Measurements from ENCODE around the gene ZNF594. TPM values are rescaled to one million over a fixed set of nuclear protein-coding genes. Genes with fewer than 3 reads are reported as not detected.
"Not testable (repeated sequence)": the region's sequence is repeated elsewhere in the genome, so short reads cannot be mapped to it uniquely, and the experiment has no call there.

The ZNF594 gene
- total RNA-seq, 1 experiment from 2014 or later = 1.7 TPM

DNA sequence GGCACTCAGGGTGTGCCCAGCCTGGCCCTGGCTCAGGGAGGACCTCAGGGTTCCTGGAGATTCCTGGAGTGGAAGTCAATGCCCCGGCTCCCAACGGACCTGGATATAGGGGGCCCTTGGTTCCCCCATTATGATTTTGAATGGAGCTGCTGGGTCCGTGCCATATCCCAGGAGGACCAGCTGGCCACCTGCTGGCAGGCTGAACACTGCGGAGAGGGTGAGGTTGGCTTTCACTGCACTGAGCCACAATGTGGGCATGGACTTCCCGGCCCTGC lies 52.3 kb downstream of the ZNF594 start:
- Histone ChIP-seq H3K9me3 (ENCODE audit: low read length) (no peaks in the 10 kb centered on the region), H3K27ac (ENCODE audit: low read length) (no peak overlapping the region), H3K4me1 (ENCODE audit: insufficient read depth, low read length) (no peaks in the 10 kb centered on the region), H4K20me1 (ENCODE audit: low read length) (no peaks in the 10 kb centered on the region), H3K79me2 (ENCODE audit: low read length) (no peaks in the 10 kb centered on the region), H3K9me2 (replicated peaks; ENCODE audit: low read length) (no peaks in the 10 kb centered on the region), H3K27me3 (ENCODE audit: low read length) (no peaks in the 10 kb centered on the region), H3F3A (ENCODE audit: low read length, unreplicated experiment) (no peaks in the 10 kb centered on the region), H3K4me3 (ENCODE audit: low read length) (no peak overlapping the region), H3K4me2 (ENCODE audit: low read length) (no peak overlapping the region), H3K36me3 (ENCODE audit: low read depth, low read length) (no peaks in the 10 kb centered on the region), H2AFZ (ENCODE audit: low read length) (no peak overlapping the region), H3K9ac (ENCODE audit: low read length) (no peak overlapping the region)
- intact Hi-C loops (cut with micrococcal nuclease) = no loop called here
- POLR2A ChIA-PET (ENCODE audit: unreplicated experiment) = no interaction called here
- TF ChIP-seq, protein P1, sequence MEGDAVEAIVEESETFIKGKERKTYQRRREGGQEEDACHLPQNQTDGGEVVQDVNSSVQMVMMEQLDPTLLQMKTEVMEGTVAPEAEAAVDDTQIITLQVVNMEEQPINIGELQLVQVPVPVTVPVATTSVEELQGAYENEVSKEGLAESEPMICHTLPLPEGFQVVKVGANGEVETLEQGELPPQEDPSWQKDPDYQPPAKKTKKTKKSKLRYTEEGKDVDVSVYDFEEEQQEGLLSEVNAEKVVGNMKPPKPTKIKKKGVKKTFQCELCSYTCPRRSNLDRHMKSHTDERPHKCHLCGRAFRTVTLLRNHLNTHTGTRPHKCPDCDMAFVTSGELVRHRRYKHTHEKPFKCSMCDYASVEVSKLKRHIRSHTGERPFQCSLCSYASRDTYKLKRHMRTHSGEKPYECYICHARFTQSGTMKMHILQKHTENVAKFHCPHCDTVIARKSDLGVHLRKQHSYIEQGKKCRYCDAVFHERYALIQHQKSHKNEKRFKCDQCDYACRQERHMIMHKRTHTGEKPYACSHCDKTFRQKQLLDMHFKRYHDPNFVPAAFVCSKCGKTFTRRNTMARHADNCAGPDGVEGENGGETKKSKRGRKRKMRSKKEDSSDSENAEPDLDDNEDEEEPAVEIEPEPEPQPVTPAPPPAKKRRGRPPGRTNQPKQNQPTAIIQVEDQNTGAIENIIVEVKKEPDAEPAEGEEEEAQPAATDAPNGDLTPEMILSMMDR (conservative IDR thresholded peaks at IDR 0.05; ENCODE audit: low read depth, low read length) = no peak
- TF ChIP-seq EZH2phosphoT487 (IDR thresholded peaks at IDR 0.05; ENCODE audit: borderline replicate concordance, low read length) (no peak), EZH2 (IDR thresholded peaks at IDR 0.05; ENCODE audit: low read length, unreplicated experiment) (no peak)
- ATAC-seq = no peak
- DNase-seq = no peak
- BruUV-seq (replicated peaks) = no TSS peak
- CTCF ChIA-PET = no interaction called here

DNA sequence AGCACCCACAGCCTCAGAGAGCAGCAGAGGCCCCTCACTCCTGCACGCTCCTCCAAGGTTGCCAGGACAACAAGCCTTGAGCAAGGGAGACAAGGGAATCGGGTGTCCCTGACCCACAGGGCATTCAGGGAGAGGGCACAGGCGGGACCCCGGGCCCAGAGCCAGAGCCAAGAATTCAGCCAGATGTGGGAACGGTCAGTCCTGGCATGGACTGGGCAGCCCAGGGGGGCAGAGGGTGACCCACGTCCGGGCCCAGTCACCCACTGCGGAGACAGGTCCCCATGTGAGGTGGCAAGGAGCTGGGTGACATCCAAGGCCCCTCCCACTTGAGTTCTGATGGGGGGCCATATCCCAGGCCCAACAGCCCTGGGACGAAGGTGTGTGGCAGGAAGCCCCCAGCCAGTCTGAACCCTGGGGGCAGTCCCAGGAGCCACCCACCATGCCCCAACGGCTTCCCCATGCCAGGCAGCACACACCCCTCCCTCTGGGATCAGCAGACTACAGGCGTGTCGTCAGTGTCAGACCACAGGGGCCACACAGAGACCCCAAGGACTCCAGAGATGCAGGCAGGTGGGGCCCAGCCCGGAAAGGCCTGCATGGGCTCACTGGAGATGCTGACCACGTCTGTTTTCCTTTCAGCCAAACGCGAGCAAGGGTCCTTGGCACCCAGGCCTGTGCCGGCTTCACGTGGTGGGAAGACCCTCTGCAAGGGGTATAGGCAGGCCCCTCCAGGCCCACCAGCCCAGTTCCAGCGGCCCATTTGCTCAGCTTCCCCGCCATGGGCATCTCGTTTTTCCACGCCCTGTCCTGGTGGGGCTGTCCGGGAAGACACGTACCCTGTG lies 52.8 kb downstream of the ZNF594 start:
- Histone ChIP-seq H3K9me3 (ENCODE audit: low read length) (no peaks in the 10 kb centered on the region), H3K79me2 (ENCODE audit: low read length) (no peaks in the 10 kb centered on the region), H3K36me3 (ENCODE audit: low read depth, low read length) (no peaks in the 10 kb centered on the region), H3K9ac (ENCODE audit: low read length) (no peak overlapping the region), H3F3A (ENCODE audit: low read length, unreplicated experiment) (no peaks in the 10 kb centered on the region), H4K20me1 (ENCODE audit: low read length) (no peaks in the 10 kb centered on the region), H3K27ac (ENCODE audit: low read length) (no peak overlapping the region), H3K4me1 (ENCODE audit: insufficient read depth, low read length) (no peaks in the 10 kb centered on the region), H2AFZ (ENCODE audit: low read length) (no peak overlapping the region), H3K4me2 (ENCODE audit: low read length) (no peak overlapping the region), H3K9me2 (replicated peaks; ENCODE audit: low read length) (no peaks in the 10 kb centered on the region), H3K27me3 (ENCODE audit: low read length) (no peaks in the 10 kb centered on the region), H3K4me3 (ENCODE audit: low read length) (no peak overlapping the region)
- POLR2A ChIA-PET (ENCODE audit: unreplicated experiment) = no interaction called here
- ATAC-seq (no peak), DNase-seq (no peak)
- intact Hi-C loops (cut with micrococcal nuclease) = no loop called here
- no peak for TF ChIP-seq EZH2phosphoT487 (IDR thresholded peaks at IDR 0.05; ENCODE audit: borderline replicate concordance, low read length)
- BruUV-seq (replicated peaks) = no TSS peak
- CTCF ChIA-PET = no interaction called here

DNA sequence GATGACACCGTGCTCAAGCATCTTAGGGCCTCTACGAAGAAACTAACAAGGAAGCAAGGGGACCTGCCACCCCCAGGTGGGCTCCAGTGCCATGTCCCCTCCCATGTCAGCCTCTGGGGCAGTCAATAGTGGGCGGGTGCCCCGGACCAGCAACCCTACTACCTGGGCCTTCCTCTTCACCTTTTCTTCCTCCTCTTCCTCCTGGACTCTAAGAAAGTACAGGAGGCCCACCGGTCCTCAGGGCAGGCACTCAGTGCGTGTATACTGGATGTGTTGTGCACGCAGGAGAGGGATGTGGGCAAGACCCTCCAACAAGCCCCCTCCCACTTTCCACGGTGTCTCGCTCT lies 53.5 kb downstream of the ZNF594 start:
- DNase-seq; H3K36me3 ChIP-seq (ENCODE audit: low read depth, low read length); ATAC-seq; H3K9me2 ChIP-seq (replicated peaks; ENCODE audit: low read length); H3K27me3 ChIP-seq (ENCODE audit: low read length); H2AFZ ChIP-seq (ENCODE audit: low read length); H3F3A ChIP-seq (ENCODE audit: low read length, unreplicated experiment); H3K4me1 ChIP-seq (ENCODE audit: insufficient read depth, low read length); intact Hi-C loops (cut with micrococcal nuclease); H3K4me3 ChIP-seq (ENCODE audit: low read length); H4K20me1 ChIP-seq (ENCODE audit: low read length); H3K9me3 ChIP-seq (ENCODE audit: low read length); BruUV-seq (replicated peaks); CTCF ChIA-PET; H3K79me2 ChIP-seq (ENCODE audit: low read length); H3K27ac ChIP-seq (ENCODE audit: low read length); H3K4me2 ChIP-seq (ENCODE audit: low read length); H3K9ac ChIP-seq (ENCODE audit: low read length); POLR2A ChIA-PET (ENCODE audit: unreplicated experiment): not testable (repeated sequence)

DNA sequence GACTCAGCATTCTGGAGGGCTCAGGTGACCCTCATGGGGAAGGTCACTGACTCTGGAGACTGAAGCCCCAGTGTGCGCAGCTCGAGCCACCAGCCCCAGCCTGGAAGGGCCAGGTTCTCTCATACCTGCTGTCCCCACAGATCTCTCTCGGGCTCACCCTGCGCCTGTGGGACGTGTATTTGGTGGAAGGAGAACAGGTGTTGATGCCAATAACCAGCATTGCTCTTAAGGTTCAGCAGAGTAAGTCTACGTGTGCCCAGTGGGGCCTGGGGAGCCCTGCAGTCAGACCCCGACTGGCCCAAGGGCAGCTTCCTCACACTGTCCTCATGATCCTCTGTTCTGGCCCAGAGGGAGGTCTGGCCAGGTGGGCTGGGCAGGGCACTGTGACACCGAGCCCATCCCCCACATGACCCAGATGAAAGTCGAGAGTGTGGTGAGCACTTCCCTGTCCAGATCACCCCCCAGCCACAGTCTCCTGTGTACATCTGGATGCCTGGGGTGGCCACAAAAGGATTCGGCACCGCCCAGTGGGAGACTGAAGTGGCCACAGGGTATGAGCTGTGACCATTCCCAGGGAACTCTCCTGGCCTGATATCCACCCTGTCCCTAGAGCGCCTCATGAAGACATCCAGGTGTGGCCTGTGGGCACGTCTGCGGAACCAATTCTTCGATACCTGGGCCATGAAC lies 54.0 kb downstream of the ZNF594 start:
- H4K20me1 ChIP-seq (ENCODE audit: low read length); H3K4me1 ChIP-seq (ENCODE audit: insufficient read depth, low read length); intact Hi-C loops (cut with micrococcal nuclease); DNase-seq; H3K9me2 ChIP-seq (replicated peaks; ENCODE audit: low read length); H3K36me3 ChIP-seq (ENCODE audit: low read depth, low read length); H3K4me2 ChIP-seq (ENCODE audit: low read length); H2AFZ ChIP-seq (ENCODE audit: low read length); ATAC-seq; BruUV-seq (replicated peaks); H3F3A ChIP-seq (ENCODE audit: low read length, unreplicated experiment); H3K27ac ChIP-seq (ENCODE audit: low read length); CTCF ChIA-PET; POLR2A ChIA-PET (ENCODE audit: unreplicated experiment); H3K27me3 ChIP-seq (ENCODE audit: low read length); H3K9me3 ChIP-seq (ENCODE audit: low read length); H3K79me2 ChIP-seq (ENCODE audit: low read length); H3K9ac ChIP-seq (ENCODE audit: low read length); H3K4me3 ChIP-seq (ENCODE audit: low read length): not testable (repeated sequence)

DNA sequence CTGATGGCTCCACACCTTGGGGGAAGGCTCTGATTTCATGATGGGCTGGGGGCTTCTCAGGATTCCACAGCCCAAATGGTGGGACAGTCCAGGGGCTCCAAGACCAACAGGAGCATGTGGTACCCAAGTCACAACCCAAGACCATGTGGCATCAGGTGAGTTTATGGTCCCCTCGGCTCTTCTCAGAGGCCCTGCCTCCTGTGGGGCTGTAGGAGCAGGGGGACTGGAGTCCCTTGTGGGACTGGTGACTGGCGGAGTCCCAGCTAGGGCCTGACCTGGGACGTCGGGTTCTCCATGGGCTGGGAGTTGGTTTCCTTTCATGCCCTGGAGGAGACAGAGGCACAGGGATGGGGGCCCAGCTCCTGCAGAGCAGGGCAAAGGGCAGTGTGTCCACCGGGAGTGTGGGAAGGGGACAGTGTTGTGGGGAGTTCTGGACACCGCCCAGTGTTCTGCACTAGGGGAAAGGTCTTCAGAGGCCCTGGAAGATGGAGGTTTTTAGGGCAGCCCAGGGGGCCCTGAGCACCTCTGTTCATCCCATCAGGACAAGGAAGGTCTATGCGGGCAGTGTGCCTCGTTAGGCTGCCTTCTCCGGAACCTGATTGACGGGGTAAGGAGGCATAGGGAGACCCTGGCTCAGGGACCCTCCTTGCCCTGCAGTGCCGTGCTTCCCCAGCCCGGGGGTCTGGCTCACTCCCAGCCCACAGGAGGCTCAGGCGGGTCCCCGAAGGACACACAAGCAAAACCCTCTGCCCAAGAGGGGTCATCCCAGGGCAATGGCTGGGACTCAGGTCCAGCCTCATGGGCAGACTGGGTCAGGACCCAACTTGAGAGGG lies 54.9 kb downstream of the ZNF594 start:
- H3K9me3 ChIP-seq (ENCODE audit: low read length); ATAC-seq; H3K27ac ChIP-seq (ENCODE audit: low read length); H3K36me3 ChIP-seq (ENCODE audit: low read depth, low read length); CTCF ChIA-PET; H3K4me2 ChIP-seq (ENCODE audit: low read length); POLR2A ChIA-PET (ENCODE audit: unreplicated experiment); intact Hi-C loops (cut with micrococcal nuclease); H2AFZ ChIP-seq (ENCODE audit: low read length); H4K20me1 ChIP-seq (ENCODE audit: low read length); H3F3A ChIP-seq (ENCODE audit: low read length, unreplicated experiment); H3K79me2 ChIP-seq (ENCODE audit: low read length); BruUV-seq (replicated peaks); H3K4me3 ChIP-seq (ENCODE audit: low read length); H3K27me3 ChIP-seq (ENCODE audit: low read length); DNase-seq; H3K4me1 ChIP-seq (ENCODE audit: insufficient read depth, low read length); H3K9me2 ChIP-seq (replicated peaks; ENCODE audit: low read length); H3K9ac ChIP-seq (ENCODE audit: low read length): not testable (repeated sequence)
